KMS-11 (cell line): ENCODE results near the gene THEMIS.

Source experiments
- H2AFZ ChIP-seq: fragments of 200-600 bp; sonication (generic); 2 replicates; pipeline ENCODE4 v1.6.1; 2016; ENCODE audit warnings: antibody characterized with exemption, mixed run types, low read depth
- H3K27ac ChIP-seq: fragments of 200-600 bp; sonication (generic); 2 replicates; pipeline ENCODE4 v1.6.1; 2016; ENCODE audit warnings: mild to moderate bottlenecking, mixed run types
- H3K27me3 ChIP-seq: fragments of 200-600 bp; sonication (generic); 2 replicates; pipeline ENCODE4 v1.6.1; 2017; ENCODE audit warnings: mild to moderate bottlenecking, low read depth, mixed run types, moderate library complexity; ENCODE audit not compliant: insufficient read depth
- H3K36me3 ChIP-seq: fragments of 200-600 bp; sonication (generic); 2 replicates; pipeline ENCODE4 v1.6.1; 2017; ENCODE audit warnings: mild to moderate bottlenecking, mixed run types; ENCODE audit not compliant: insufficient read depth
- H3K4me1 ChIP-seq: fragments of 200-600 bp; sonication (generic); 2 replicates; pipeline ENCODE4 v1.6.1; 2016; ENCODE audit warnings: mild to moderate bottlenecking, low read depth, mixed run types; ENCODE audit not compliant: poor library complexity, severe bottlenecking
- H3K4me2 ChIP-seq: fragments of 200-600 bp; sonication (generic); 2 replicates; pipeline ENCODE4 v1.7.0; 2016; ENCODE audit warnings: mild to moderate bottlenecking, mixed run types
- H3K4me3 ChIP-seq: fragments of 200-600 bp; sonication (generic); IDR thresholded peaks from 2 replicates; pipeline ENCODE4 v1.6.1; 2017; ENCODE audit warnings: low read depth, low read length, mixed read lengths; ENCODE audit not compliant: insufficient read depth
- H3K79me2 ChIP-seq: fragments of 200-600 bp; sonication (generic); 2 replicates; pipeline ENCODE4 v1.6.1; 2016; ENCODE audit warnings: low read depth, mixed run types; ENCODE audit not compliant: insufficient read depth
- H3K9ac ChIP-seq: fragments of 200-600 bp; sonication (generic); 2 replicates; pipeline ENCODE4 v1.6.1; 2016; ENCODE audit warnings: mild to moderate bottlenecking, mixed run types
- H4K20me1 ChIP-seq: fragments of 200-600 bp; sonication (generic); 2 replicates; pipeline ENCODE4 v1.6.1; 2016; ENCODE audit warnings: mild to moderate bottlenecking, mixed run types; ENCODE audit not compliant: insufficient read depth
- CTCF ChIP-seq: fragments of 200-600 bp; sonication (generic); conservative IDR thresholded peaks from 2 replicates; pipeline ENCODE4 v1.6.1; 2017; ENCODE audit warnings: low read depth, mild to moderate bottlenecking, antibody characterized with exemption, low read length, moderate library complexity, mixed read lengths

The THEMIS gene

GRCh38 chr6:127879685-127880084 lies 21.2 kb downstream of the THEMIS start:
- H3K4me1 ChIP-seq, result peaks cover 87% of the 10 kb centered on the region
- no peaks in the 10 kb centered on the region for H4K20me1 ChIP-seq
- H3K36me3 ChIP-seq, result no peaks in the 10 kb centered on the region
- TF ChIP-seq CTCF, result no peak
- H3K27ac ChIP-seq, result peak overlapping the region; percentile 99
- peak overlapping the region; percentile 84; the same call in 1 of the 2 replicates for H3K9ac ChIP-seq
- H3K4me2 ChIP-seq, result peak overlapping the region; percentile 90
- H3K27me3 ChIP-seq, result no peaks in the 10 kb centered on the region
- H2AFZ ChIP-seq, result no peak overlapping the region
- no peak overlapping the region for H3K4me3 ChIP-seq
- peaks cover 94% of the 10 kb centered on the region for H3K79me2 ChIP-seq

GRCh38 chr6:127878115-127878514 lies 22.7 kb downstream of the THEMIS start:
- no peak for TF ChIP-seq CTCF
- H2AFZ ChIP-seq, result no peak overlapping the region
- H3K79me2 ChIP-seq, result peaks cover 95% of the 10 kb centered on the region

GRCh38 chr6:127877231-127877630 lies 23.6 kb downstream of the THEMIS start:
- Histone ChIP-seq H3K9ac (no peak overlapping the region), H3K4me2 (peak overlapping the region; percentile 90), H3K79me2 (peaks cover 95% of the 10 kb centered on the region), H3K27me3 (no peaks in the 10 kb centered on the region), H4K20me1 (no peaks in the 10 kb centered on the region), H2AFZ (no peak overlapping the region), H3K4me1 (peaks cover 68% of the 10 kb centered on the region), H3K36me3 (no peaks in the 10 kb centered on the region), H3K4me3 (no peak overlapping the region), H3K27ac (peak overlapping the region; percentile 99; the same call in 1 of the 2 replicates)
- no peak for TF ChIP-seq CTCF

More at GRCh38 chr6:127878115-127878514, 22.7 kb downstream of the THEMIS start:
- Histone ChIP-seq H4K20me1 (no peaks in the 10 kb centered on the region), H3K27me3 (no peaks in the 10 kb centered on the region), H3K27ac (peak overlapping the region; percentile 99), H3K4me2 (peak overlapping the region; percentile 90), H3K36me3 (no peaks in the 10 kb centered on the region), H3K9ac (peak overlapping the region; percentile 84; the same call in 1 of the 2 replicates), H3K4me3 (no peak overlapping the region), H3K4me1 (peaks cover 71% of the 10 kb centered on the region)

GRCh38 chr6:127869772-127870404 lies 31.0 kb downstream of the THEMIS start:
- Histone ChIP-seq H3K4me2 (no peak overlapping the region), H2AFZ (no peak overlapping the region), H3K4me3 (no peak overlapping the region), H3K36me3 (no peaks in the 10 kb centered on the region), H3K27me3 (no peaks in the 10 kb centered on the region), H3K4me1 (peaks cover 60% of the 10 kb centered on the region), H3K79me2 (peaks cover 100% of the 10 kb centered on the region), H3K27ac (no peak overlapping the region), H3K9ac (no peak overlapping the region), H4K20me1 (peaks cover 26% of the 10 kb centered on the region)
- no peak for TF ChIP-seq CTCF
